Natural killer cell (primary cell): ENCODE data around the gene PEX3. TPM values are rescaled to one million over a fixed set of nuclear protein-coding genes. Genes with fewer than 3 reads are reported as not detected.
A peak's percentile ranks its signal among the peaks of the same experiment; 100 is the strongest.

ENCODE experiments used
- ATAC-seq, 3 donors: fragments of 150-1000 bp in 2 of 3; fragments of 200-7000 bp in 1 of 3; cut with Tn5 transposase; 1 replicate in 1 of 3; 2 replicates in 2 of 3; pipeline ENCODE4 v1.10.0; 2021; ENCODE audit warnings: mild to moderate bottlenecking in 2 of 3, moderate library complexity in 2 of 3
- DNase-seq, 2 donors: peaks; one replicate each; pipeline versions ENCODE4 v3.0.0 to v3.0.0-alpha.2; 2013 to 2021; ENCODE audit warnings: mixed read lengths in 1 of 2
- H3K27ac ChIP-seq: one replicate; pipeline ENCODE4 v1.5.1; 2013; ENCODE audit warnings: mild to moderate bottlenecking, low read length
- H3K27me3 ChIP-seq: one replicate; pipeline ENCODE4 v1.6.1; 2013; ENCODE audit warnings: low read length; ENCODE audit not compliant: control insufficient read depth, insufficient read depth
- H3K36me3 ChIP-seq: one replicate; pipeline ENCODE4 v1.6.1; 2013; ENCODE audit warnings: low read length; ENCODE audit not compliant: control insufficient read depth, insufficient read depth
- H3K4me1 ChIP-seq: one replicate; pipeline ENCODE4 v1.6.1; 2013; ENCODE audit warnings: low read length; ENCODE audit not compliant: control insufficient read depth, insufficient read depth
- H3K4me3 ChIP-seq: one replicate; pipeline ENCODE4 v1.5.1; 2013; ENCODE audit warnings: low read length
- H3K9me3 ChIP-seq: one replicate; pipeline ENCODE4 v1.6.1; 2013; ENCODE audit warnings: low read length; ENCODE audit not compliant: control insufficient read depth, insufficient read depth
- H3K27ac Mint-ChIP-seq, 2 donors: one replicate each; pipeline ENCODE4 v1.8.0; 2022; ENCODE audit warnings: mild to moderate bottlenecking in 2 of 2, mixed read lengths in 2 of 2, moderate library complexity in 1 of 2
- H3K27me3 Mint-ChIP-seq, 2 donors: one replicate each; pipeline ENCODE4 v1.8.0; 2022; ENCODE audit warnings: low read depth in 2 of 2, mixed read lengths in 2 of 2
- H3K36me3 Mint-ChIP-seq: one replicate; pipeline ENCODE4 v1.8.0; 2022; ENCODE audit warnings: mixed read lengths
- H3K4me1 Mint-ChIP-seq, 2 donors: one replicate each; pipeline ENCODE4 v1.8.0; 2022; ENCODE audit warnings: mixed read lengths in 2 of 2
- H3K4me3 Mint-ChIP-seq: one replicate; pipeline ENCODE4 v1.8.0; 2022; ENCODE audit warnings: mild to moderate bottlenecking, moderate library complexity, mixed read lengths
- H3K9me3 Mint-ChIP-seq, 2 donors: one replicate each; pipeline ENCODE4 v1.8.0; 2022; ENCODE audit warnings: mixed read lengths in 2 of 2
- CTCF ChIP-seq: fragments of 200-600 bp; IDR thresholded peaks from one replicate; pipeline ENCODE4 v1.8.0; 2022; ENCODE audit warnings: antibody characterized with exemption
- WGBS: methylation state at CpG from one replicate; pipeline ENCODE4 v1.1.7; 2013; ENCODE audit warnings: missing lambda C conversion rate; ENCODE audit not compliant: insufficient coverage; 5-methylcytosine and 5-hydroxymethylcytosine counted together
- intact Hi-C: fragments of 100-400 bp; cut with micrococcal nuclease; formaldehyde crosslinking; loops from one replicate; pipeline ENCODE4 v1.14.2; 2022
- total RNA-seq, 4 donors: library from RNA; stranded (reverse); fragments of 120-200 nt in 1 of 4; gene quantifications; one replicate each; pipeline versions ENCODE4 v1.2.3 to v1.2.4, GENCODE V29; 2013 to 2022

Gene PEX3
- total RNA-seq, 3 donors from 2014 or later (not counting 1 experiment from before 2014, with no cell fraction given), result 10.2 to 16.0 (median 14.2) TPM

- no peak for TF ChIP-seq CTCF
- 10% methylated on average over 14 of the region's 19 CpGs for WGBS
- Mint-ChIP-seq H3K27ac (peak overlapping the region; percentile 91 to 96), H3K36me3 (no peaks in the 10 kb centered on the region), H3K9me3 (no peaks in the 10 kb centered on the region), H3K4me1 (peaks cover 32 to 39% of the 10 kb centered on the region in 2 donors), H3K27me3 (no peaks in the 10 kb centered on the region), H3K4me3 (peak overlapping the region; percentile 99)
- Histone ChIP-seq H3K4me1 (peaks cover 5% of the 10 kb centered on the region), H3K9me3 (no peaks in the 10 kb centered on the region), H3K27ac (peak overlapping the region; percentile 73), H3K4me3 (peak overlapping the region; percentile 83), H3K36me3 (no peaks in the 10 kb centered on the region), H3K27me3 (no peaks in the 10 kb centered on the region)
- intact Hi-C loops, result loop anchor here (1.0 to 5.0 kb wide), 4 partner anchors 53 to 1303 kb away; partner anchors contain the start of genes FUCA2, LTV1, NMBR and VTA1
- peak; percentile 65 to 73 for DNase-seq
- ATAC-seq, result peak in 2 of 3 donors; percentile 3 to 11
Observed at GRCh38 chr6:143449714-143450452, 722 bp upstream of the PEX3 start.

- no peaks in the 10 kb centered on the region for H3K36me3 Mint-ChIP-seq
- H3K27ac Mint-ChIP-seq, result peak overlapping the region; percentile 91 to 96
- no peak for TF ChIP-seq CTCF
- intact Hi-C loops, result loop anchor here (2.0 to 5.0 kb wide), 2 partner anchors 391 to 1305 kb away; partner anchors contain the start of genes LTV1, NMBR and VTA1
- no peaks in the 10 kb centered on the region for H3K36me3 ChIP-seq
- H3K27me3 Mint-ChIP-seq, result no peaks in the 10 kb centered on the region
- DNase-seq (peak in 1 of 2 donors; percentile 8), ATAC-seq (no peak)
- H3K4me1 Mint-ChIP-seq, result peaks cover 32 to 43% of the 10 kb centered on the region in 2 donors
- H3K9me3 ChIP-seq, result no peaks in the 10 kb centered on the region
- no peaks in the 10 kb centered on the region for H3K27me3 ChIP-seq
- H3K4me3 ChIP-seq, result peak overlapping the region; percentile 83
- 27% methylated on average over 3 of the region's 4 CpGs for WGBS
- H3K27ac ChIP-seq, result peak overlapping the region; percentile 73
- H3K4me1 ChIP-seq, result peaks cover 5% of the 10 kb centered on the region
- H3K4me3 Mint-ChIP-seq, result peak overlapping the region; percentile 99
- no peaks in the 10 kb centered on the region for H3K9me3 Mint-ChIP-seq
Observed at GRCh38 chr6:143451531-143451930, 926 bp downstream of the PEX3 start.

DNA sequence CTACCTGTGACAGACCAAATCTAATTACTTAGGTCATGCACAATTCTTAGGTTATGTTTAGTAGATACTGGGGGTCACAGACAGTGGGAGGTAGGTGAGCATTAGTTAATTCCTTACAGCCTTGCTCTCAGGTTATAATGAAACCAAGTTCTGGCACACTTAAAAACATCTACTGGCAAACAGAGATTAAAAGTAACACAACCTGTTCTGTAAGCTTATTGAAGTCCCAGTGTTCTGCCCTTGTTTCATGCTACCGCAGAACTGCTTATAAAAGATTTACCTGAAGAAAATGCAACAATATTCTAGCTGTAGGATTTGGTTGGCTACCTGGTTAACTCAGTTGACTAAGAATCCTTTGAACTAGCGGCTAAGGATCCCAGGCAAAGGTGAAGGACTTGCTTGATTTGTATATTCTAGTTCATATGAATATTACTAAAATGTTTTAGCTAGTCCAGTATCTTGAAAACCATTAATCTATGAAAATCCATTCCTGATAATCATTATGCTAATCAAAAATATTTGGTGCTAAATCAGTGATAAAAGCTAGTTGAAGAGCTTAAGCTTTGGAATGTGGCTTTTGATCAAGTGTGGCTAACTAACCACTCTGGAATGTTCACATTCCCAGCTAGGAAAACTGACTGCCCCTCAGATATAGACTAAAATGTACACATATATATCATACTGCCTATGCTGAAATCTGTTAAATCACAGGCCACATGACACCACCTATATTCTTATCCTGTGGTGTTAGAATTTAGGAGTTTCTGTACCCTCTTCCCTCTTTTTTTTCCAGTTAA is 7.2 kb downstream of the PEX3 start:
- no peaks in the 10 kb centered on the region for H3K9me3 Mint-ChIP-seq
- H3K36me3 Mint-ChIP-seq, result no peaks in the 10 kb centered on the region
- H3K9me3 ChIP-seq, result no peaks in the 10 kb centered on the region
- intact Hi-C loops, result no loop called here
- no peaks in the 10 kb centered on the region for H3K27me3 ChIP-seq
- DNase-seq, result no peak
- 65% methylated on average over 2 of the region's 2 CpGs for WGBS
- H3K4me3 Mint-ChIP-seq, result no peak overlapping the region
- no peak overlapping the region for H3K27ac ChIP-seq
- peaks cover 0 to 13% of the 10 kb centered on the region in 2 donors for H3K4me1 Mint-ChIP-seq
- TF ChIP-seq CTCF, result no peak
- no peak for ATAC-seq
- H3K4me1 ChIP-seq, result no peaks in the 10 kb centered on the region
- H3K4me3 ChIP-seq, result no peak overlapping the region
- no peak overlapping the region for H3K27ac Mint-ChIP-seq
- H3K27me3 Mint-ChIP-seq, result no peaks in the 10 kb centered on the region
- peaks cover 13% of the 10 kb centered on the region for H3K36me3 ChIP-seq
